Common myeloid progenitor, CD34-positive (primary cell): ENCODE results near the gene ADAMTS17.

Experiments used
- CTCF ChIA-PET: fragments of 350-600 bp; sonication (Branson Sonifier 250); formaldehyde crosslinking; loops from one replicate; lab custom pipeline; 2021; ENCODE audit warnings: antibody characterized with exemption; lab: Charles Lee
- POLR2A ChIA-PET: fragments of 350-600 bp; sonication (Branson Sonifier 250); formaldehyde crosslinking; loops from one replicate; lab custom pipeline; 2021; ENCODE audit warnings: antibody characterized with exemption; lab: Charles Lee
- DNase-seq, 3 donors: peaks; one replicate each; pipeline versions ENCODE4 v3.0.0 to v3.0.0-alpha.2; 2013
- H3K27ac ChIP-seq, 2 experiments: 1 replicate in 1 of 2; 2 replicates in 1 of 2; pipeline ENCODE4 v1.7.0; 2013; ENCODE audit warnings: inconsistent platforms in 2 of 2, low read length in 2 of 2, mild to moderate bottlenecking in 2 of 2, low read depth in 1 of 2, moderate library complexity in 1 of 2; ENCODE audit not compliant: severe bottlenecking in 2 of 2, insufficient read depth in 1 of 2, poor library complexity in 1 of 2
- H3K27me3 ChIP-seq, 5 experiments: replicated peaks in 2 of 5; 1 replicate in 3 of 5; 2 replicates in 2 of 5; pipeline versions ENCODE4 v1.6.1 to v1.7.0; 2013; ENCODE audit warnings: low read length in 4 of 5, mild to moderate bottlenecking in 2 of 5, moderate library complexity in 2 of 5, inconsistent platforms in 1 of 5; ENCODE audit not compliant: insufficient read depth in 5 of 5, control insufficient read depth in 4 of 5
- H3K36me3 ChIP-seq, 4 experiments: 1 replicate in 2 of 4; 2 replicates in 2 of 4; pipeline versions ENCODE4 v1.6.1 to v1.7.0; 2013; ENCODE audit warnings: low read length in 3 of 4, control low read depth in 1 of 4, mild to moderate bottlenecking in 1 of 4; ENCODE audit not compliant: control insufficient read depth in 4 of 4, insufficient read depth in 4 of 4
- H3K4me1 ChIP-seq, 4 experiments: 1 replicate in 3 of 4; 2 replicates in 1 of 4; pipeline versions ENCODE4 v1.6.1 to v1.7.1; 2013; ENCODE audit warnings: low read length in 3 of 4, mild to moderate bottlenecking in 3 of 4, control low read depth in 1 of 4, inconsistent platforms in 1 of 4, moderate library complexity in 1 of 4; ENCODE audit not compliant: control insufficient read depth in 4 of 4, insufficient read depth in 4 of 4; ENCODE audit errors: control extremely low read depth in 1 of 4
- H3K4me3 ChIP-seq, 7 experiments: 1 replicate in 4 of 7; 2 replicates in 3 of 7; pipeline versions ENCODE4 v1.5.1 to v1.7.0; 2013; ENCODE audit warnings: mild to moderate bottlenecking in 7 of 7, low read length in 6 of 7, moderate library complexity in 6 of 7, inconsistent platforms in 2 of 7, low read depth in 2 of 7, control low read depth in 1 of 7; ENCODE audit not compliant: insufficient read depth in 4 of 7, control insufficient read depth in 1 of 7; ENCODE audit errors: extremely low read depth in 1 of 7
- H3K9me3 ChIP-seq, 5 experiments: 1 replicate in 4 of 5; 2 replicates in 1 of 5; pipeline versions ENCODE4 v1.6.1 to v1.7.1; 2013; ENCODE audit warnings: low read length in 4 of 5, mild to moderate bottlenecking in 2 of 5, inconsistent platforms in 1 of 5, low read depth in 1 of 5, moderate library complexity in 1 of 5; ENCODE audit not compliant: control insufficient read depth in 4 of 5, insufficient read depth in 2 of 5; ENCODE audit errors: control extremely low read depth in 1 of 5
- WGBS: methylation state at CpG from one replicate; pipeline ENCODE4 v1.1.5; 2013; ENCODE audit not compliant: insufficient coverage; 5-methylcytosine and 5-hydroxymethylcytosine counted together

ADAMTS17 gene

DNA sequence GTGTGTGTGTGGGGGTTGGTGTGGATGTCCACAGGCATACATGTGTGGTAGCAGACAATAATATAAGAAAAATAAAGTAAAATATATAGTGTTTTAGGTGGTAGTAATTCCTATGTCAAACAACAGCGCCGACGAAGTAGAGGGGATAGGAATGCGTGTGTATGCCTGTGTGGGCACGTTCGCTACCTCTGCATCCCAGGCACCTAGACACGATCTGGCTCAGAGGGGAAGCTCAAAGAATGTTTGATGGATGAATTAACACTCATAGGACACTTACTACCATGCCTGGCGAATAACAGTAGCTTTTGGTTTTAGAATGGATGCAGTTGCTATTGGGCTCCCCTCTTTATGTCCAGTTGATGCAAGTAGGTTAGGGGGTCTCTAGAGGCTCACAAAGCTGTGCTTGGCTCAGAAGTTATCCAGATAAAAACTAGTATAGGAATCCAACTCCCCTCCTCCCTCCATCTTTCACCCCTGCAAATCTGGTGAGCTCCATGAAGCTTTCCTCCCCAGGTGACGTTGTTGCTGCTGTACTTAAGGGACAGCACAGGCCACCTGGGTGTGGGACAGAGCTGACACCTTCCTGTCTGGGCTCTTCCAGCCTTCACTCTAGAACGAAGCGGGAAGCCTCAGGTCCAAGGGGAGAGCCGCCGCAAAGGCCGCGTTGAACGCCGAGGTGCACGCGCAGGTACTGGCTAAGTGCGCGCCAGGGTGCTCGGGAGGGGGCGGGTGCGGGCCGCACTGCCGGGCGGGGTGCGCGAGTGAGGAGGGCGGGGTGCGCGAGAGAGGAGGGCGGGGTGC is 415.9 kb downstream of the ADAMTS17 start:
- CTCF ChIA-PET, result no interaction called here
- Histone ChIP-seq H3K4me3 (peak overlapping the region in 4 of 7 experiments; percentile 39 to 61 (median 55)), H3K36me3 (no peaks in the 10 kb centered on the region), H3K9me3 (no peaks in the 10 kb centered on the region), H3K27me3 (peaks cover 11 to 28% (median 19%) of the 10 kb centered on the region in 5 experiments), H3K27ac (no peak overlapping the region), H3K4me1 (peaks cover 0 to 9% (median 4%) of the 10 kb centered on the region in 4 experiments)
- POLR2A ChIA-PET, result no interaction called here
- WGBS, result 44% methylated on average over 10 of the region's 33 CpGs
- DNase-seq, result peak; percentile 12 to 66 (median 48)

GRCh38 chr15:99923711-99924110 is 418.1 kb downstream of the ADAMTS17 start:
- Histone ChIP-seq H3K4me3 (no peak overlapping the region), H3K9me3 (no peaks in the 10 kb centered on the region), H3K4me1 (peaks cover 0 to 8% (median 2%) of the 10 kb centered on the region in 4 experiments), H3K27me3 (peaks cover 11 to 29% (median 18%) of the 10 kb centered on the region in 5 experiments), H3K27ac (no peak overlapping the region), H3K36me3 (no peaks in the 10 kb centered on the region)
- CTCF ChIA-PET, result no interaction called here
- DNase-seq, result no peak
- 100% methylated on average over 1 of the region's 3 CpGs for WGBS
- POLR2A ChIA-PET, result no interaction called here
